Thyroid gland (tissue), 4 donors: ENCODE measurements around the gene ACVR1.

Experiments
- POLR2A ChIP-seq, 2 donors: fragments of 450-650 bp; IDR thresholded peaks; one replicate each; pipeline ENCODE4 v1.6.1; 2017; ENCODE audit warnings: antibody characterized with exemption in 2 of 2, mild to moderate bottlenecking in 2 of 2, moderate library complexity in 1 of 2
- TF ChIP-seq, protein P1 (sequence below), 6 experiments: fragments of 200-600 bp in 3 of 6; fragments of 450-650 bp in 3 of 6; sonication (generic) in 3 of 6; IDR thresholded peaks; one replicate each; pipeline ENCODE4 v1.5.1; 2016 to 2019; ENCODE audit warnings: antibody characterized with exemption in 6 of 6, mild to moderate bottlenecking in 2 of 6, inconsistent platforms in 1 of 6, moderate library complexity in 1 of 6

- TF ChIP-seq, protein P1, sequence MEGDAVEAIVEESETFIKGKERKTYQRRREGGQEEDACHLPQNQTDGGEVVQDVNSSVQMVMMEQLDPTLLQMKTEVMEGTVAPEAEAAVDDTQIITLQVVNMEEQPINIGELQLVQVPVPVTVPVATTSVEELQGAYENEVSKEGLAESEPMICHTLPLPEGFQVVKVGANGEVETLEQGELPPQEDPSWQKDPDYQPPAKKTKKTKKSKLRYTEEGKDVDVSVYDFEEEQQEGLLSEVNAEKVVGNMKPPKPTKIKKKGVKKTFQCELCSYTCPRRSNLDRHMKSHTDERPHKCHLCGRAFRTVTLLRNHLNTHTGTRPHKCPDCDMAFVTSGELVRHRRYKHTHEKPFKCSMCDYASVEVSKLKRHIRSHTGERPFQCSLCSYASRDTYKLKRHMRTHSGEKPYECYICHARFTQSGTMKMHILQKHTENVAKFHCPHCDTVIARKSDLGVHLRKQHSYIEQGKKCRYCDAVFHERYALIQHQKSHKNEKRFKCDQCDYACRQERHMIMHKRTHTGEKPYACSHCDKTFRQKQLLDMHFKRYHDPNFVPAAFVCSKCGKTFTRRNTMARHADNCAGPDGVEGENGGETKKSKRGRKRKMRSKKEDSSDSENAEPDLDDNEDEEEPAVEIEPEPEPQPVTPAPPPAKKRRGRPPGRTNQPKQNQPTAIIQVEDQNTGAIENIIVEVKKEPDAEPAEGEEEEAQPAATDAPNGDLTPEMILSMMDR (IDR thresholded peaks at IDR 0.05), result no peak
- no peak for TF ChIP-seq POLR2A (IDR thresholded peaks at IDR 0.05)
Observed at GRCh38 chr2:157903151-157903550, 27.0 kb upstream of the ACVR1 start.
